Measurements from ENCODE around the gene UBE2K. TPM values are rescaled to one million over a fixed set of nuclear protein-coding genes. Genes with fewer than 3 reads are reported as not detected.
A peak's percentile ranks its signal among the peaks of the same experiment; 100 is the strongest.
"Not testable (repeated sequence)": the region's sequence is repeated elsewhere in the genome, so short reads cannot be mapped to it uniquely, and the experiment has no call there.

UBE2K gene
- total RNA-seq, 1 donor from 2014 or later = 96.7 TPM

- no peak for TF ChIP-seq CTCF (IDR thresholded peaks at IDR 0.05; ENCODE audit: partially characterized antibody, unreplicated experiment)
- Mint-ChIP-seq H3K4me1 (ENCODE audit: low read depth, unreplicated experiment) (peaks cover 11% of the 10 kb centered on the region), H3K27me3 (ENCODE audit: unreplicated experiment) (peaks cover 5% of the 10 kb centered on the region), H3K4me3 (ENCODE audit: unreplicated experiment) (peak overlapping the region; percentile 99), H3K9me3 (ENCODE audit: unreplicated experiment) (peaks cover 2% of the 10 kb centered on the region), H3K27ac (ENCODE audit: unreplicated experiment) (peak overlapping the region; percentile 98), H3K36me3 (ENCODE audit: unreplicated experiment) (no peaks in the 10 kb centered on the region)
- peak; percentile 73 for DNase-seq
These were observed 581 bp downstream of the UBE2K start for GRCh38 chr4:39698424-39699009.

- peaks cover 11% of the 10 kb centered on the region for H3K4me1 Mint-ChIP-seq (ENCODE audit: low read depth, unreplicated experiment)
- H3K9me3 Mint-ChIP-seq (ENCODE audit: unreplicated experiment) = peaks cover 2% of the 10 kb centered on the region
- DNase-seq = no peak
- peak overlapping the region; percentile 99 for H3K4me3 Mint-ChIP-seq (ENCODE audit: unreplicated experiment)
- no peaks in the 10 kb centered on the region for H3K36me3 Mint-ChIP-seq (ENCODE audit: unreplicated experiment)
- H3K27me3 Mint-ChIP-seq (ENCODE audit: unreplicated experiment) = peaks cover 5% of the 10 kb centered on the region
- TF ChIP-seq CTCF (IDR thresholded peaks at IDR 0.05; ENCODE audit: partially characterized antibody, unreplicated experiment) = no peak
- H3K27ac Mint-ChIP-seq (ENCODE audit: unreplicated experiment) = no peak overlapping the region
These were observed 1.9 kb downstream of the UBE2K start for GRCh38 chr4:39699687-39700409.

GRCh38 chr4:39700554-39700953 is 2.6 kb downstream of the UBE2K start:
- H3K4me3 Mint-ChIP-seq (ENCODE audit: unreplicated experiment) = peak overlapping the region; percentile 99
- peak overlapping the region; percentile 6 for H3K27ac Mint-ChIP-seq (ENCODE audit: unreplicated experiment)
- no peak for TF ChIP-seq CTCF (IDR thresholded peaks at IDR 0.05; ENCODE audit: partially characterized antibody, unreplicated experiment)
- H3K9me3 Mint-ChIP-seq (ENCODE audit: unreplicated experiment) = peaks cover 2% of the 10 kb centered on the region
- no peaks in the 10 kb centered on the region for H3K36me3 Mint-ChIP-seq (ENCODE audit: unreplicated experiment)
- peaks cover 5% of the 10 kb centered on the region for H3K27me3 Mint-ChIP-seq (ENCODE audit: unreplicated experiment)
- DNase-seq = no peak
- H3K4me1 Mint-ChIP-seq (ENCODE audit: low read depth, unreplicated experiment) = peaks cover 11% of the 10 kb centered on the region

- no peak for DNase-seq
- Mint-ChIP-seq H3K4me1 (ENCODE audit: low read depth, unreplicated experiment) (peaks cover 6% of the 10 kb centered on the region), H3K27me3 (ENCODE audit: unreplicated experiment) (peaks cover 5% of the 10 kb centered on the region), H3K4me3 (ENCODE audit: unreplicated experiment) (no peak overlapping the region), H3K27ac (ENCODE audit: unreplicated experiment) (no peak overlapping the region), H3K9me3 (ENCODE audit: unreplicated experiment) (no peaks in the 10 kb centered on the region), H3K36me3 (ENCODE audit: unreplicated experiment) (no peaks in the 10 kb centered on the region)
- no peak for TF ChIP-seq CTCF (IDR thresholded peaks at IDR 0.05; ENCODE audit: partially characterized antibody, unreplicated experiment)
These were observed 4.8 kb downstream of the UBE2K start for GRCh38 chr4:39702716-39703115.

- H3K27ac Mint-ChIP-seq (ENCODE audit: unreplicated experiment); H3K9me3 Mint-ChIP-seq (ENCODE audit: unreplicated experiment); H3K36me3 Mint-ChIP-seq (ENCODE audit: unreplicated experiment); DNase-seq; H3K27me3 Mint-ChIP-seq (ENCODE audit: unreplicated experiment); H3K4me3 Mint-ChIP-seq (ENCODE audit: unreplicated experiment): not testable (repeated sequence)
- peaks cover 12% of the 10 kb centered on the region for H3K4me1 Mint-ChIP-seq (ENCODE audit: low read depth, unreplicated experiment)
These were observed 6.9 kb downstream of the UBE2K start for GRCh38 chr4:39704789-39705188.
